ENCODE measurements around the gene SEC14L5. TPM values are rescaled to one million over a fixed set of nuclear protein-coding genes. Genes with fewer than 3 reads are reported as not detected.

The SEC14L5 gene
- total and polyA plus RNA-seq, 2 donors (not counting 3 experiments of a cell fraction or from before 2014, with no cell fraction given): not detected

DNA sequence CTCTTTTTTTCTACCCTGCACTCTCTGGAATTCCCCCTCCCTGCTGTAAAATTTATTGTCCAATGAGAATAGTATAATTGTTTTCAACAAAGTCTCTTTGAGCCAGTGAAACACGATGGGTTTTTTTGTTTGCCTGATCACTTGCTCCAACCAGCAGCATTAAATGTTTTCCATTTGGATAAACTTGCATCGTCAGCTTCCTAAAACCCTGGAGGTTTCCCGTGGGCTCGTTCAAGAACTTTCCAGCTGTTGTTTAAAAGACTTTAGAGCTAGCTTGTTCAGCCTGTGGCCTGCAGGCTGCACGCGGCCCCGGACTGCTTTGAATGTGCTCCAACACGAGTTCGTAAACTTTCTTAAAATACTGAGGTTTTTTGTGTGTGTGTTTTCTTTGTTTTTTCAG lies 60.7 kb downstream of the SEC14L5 start:
- H3K4me1 ChIP-seq (ENCODE audit: control insufficient read depth, extremely low read depth, insufficient read depth, low read length): no peaks in the 10 kb centered on the region
- no peaks in the 10 kb centered on the region for H3K36me3 ChIP-seq (ENCODE audit: control insufficient read depth in 2 of 2, extremely low read depth in 1 of 2, insufficient read depth in 2 of 2, low read length in 2 of 2)
- POLR2A ChIA-PET: no interaction called here
- no peak overlapping the region for H3K4me3 ChIP-seq (replicated peaks in 1 of 3; ENCODE audit: insufficient read depth in 1 of 3, low read depth in 1 of 3, low read length in 3 of 3)
- H3K4me2 ChIP-seq (ENCODE audit: insufficient read depth, low read length): no peak overlapping the region
- H4K20me1 ChIP-seq (replicated peaks; ENCODE audit: control insufficient read depth, extremely low read depth, insufficient read depth, low read length): no peaks in the 10 kb centered on the region
- H2AFZ ChIP-seq (ENCODE audit: low read depth, low read length): no peak overlapping the region
- intact Hi-C loops (cut with micrococcal nuclease) (no loop called here), dilution Hi-C loops (cut with MboI; ENCODE audit: extremely low pct_ligation_motif_present, low sequenced_read_pairs) (no loop called here)
- no peaks in the 10 kb centered on the region for H3K27me3 ChIP-seq (ENCODE audit: control insufficient read depth in 2 of 2, insufficient read depth in 2 of 2, low read length in 2 of 2)
- no peak overlapping the region for H3K27ac ChIP-seq (ENCODE audit: insufficient read depth, low read depth, low read length)
- no peak for TF ChIP-seq GATA2 (IDR thresholded peaks at IDR 0.05; ENCODE audit: insufficient read depth, insufficient read length, low read depth, low read length)
- TF ChIP-seq POLR2AphosphoS5 (IDR thresholded peaks at IDR 0.05; ENCODE audit: insufficient read depth, low read depth, low read length): no peak
- TF ChIP-seq EZH2 (IDR thresholded peaks at IDR 0.05; ENCODE audit: borderline replicate concordance, low read depth, low read length, severe bottlenecking): no peak
- TF ChIP-seq MAX (IDR thresholded peaks at IDR 0.05; ENCODE audit: insufficient read depth, insufficient read length): no peak
- TF ChIP-seq MYC (IDR thresholded peaks at IDR 0.05; ENCODE audit: low read depth, low read length): no peak
- TF ChIP-seq, protein P1, sequence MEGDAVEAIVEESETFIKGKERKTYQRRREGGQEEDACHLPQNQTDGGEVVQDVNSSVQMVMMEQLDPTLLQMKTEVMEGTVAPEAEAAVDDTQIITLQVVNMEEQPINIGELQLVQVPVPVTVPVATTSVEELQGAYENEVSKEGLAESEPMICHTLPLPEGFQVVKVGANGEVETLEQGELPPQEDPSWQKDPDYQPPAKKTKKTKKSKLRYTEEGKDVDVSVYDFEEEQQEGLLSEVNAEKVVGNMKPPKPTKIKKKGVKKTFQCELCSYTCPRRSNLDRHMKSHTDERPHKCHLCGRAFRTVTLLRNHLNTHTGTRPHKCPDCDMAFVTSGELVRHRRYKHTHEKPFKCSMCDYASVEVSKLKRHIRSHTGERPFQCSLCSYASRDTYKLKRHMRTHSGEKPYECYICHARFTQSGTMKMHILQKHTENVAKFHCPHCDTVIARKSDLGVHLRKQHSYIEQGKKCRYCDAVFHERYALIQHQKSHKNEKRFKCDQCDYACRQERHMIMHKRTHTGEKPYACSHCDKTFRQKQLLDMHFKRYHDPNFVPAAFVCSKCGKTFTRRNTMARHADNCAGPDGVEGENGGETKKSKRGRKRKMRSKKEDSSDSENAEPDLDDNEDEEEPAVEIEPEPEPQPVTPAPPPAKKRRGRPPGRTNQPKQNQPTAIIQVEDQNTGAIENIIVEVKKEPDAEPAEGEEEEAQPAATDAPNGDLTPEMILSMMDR (IDR thresholded peaks at IDR 0.05; ENCODE audit: extremely low read depth in 1 of 2, insufficient read depth in 1 of 2, low read depth in 1 of 2, low read length in 2 of 2): no peak
- no peak for TF ChIP-seq JUN (IDR thresholded peaks at IDR 0.05; ENCODE audit: borderline replicate concordance, insufficient read depth, insufficient read length, low read depth)
- TF ChIP-seq POLR2A (IDR thresholded peaks at IDR 0.05; ENCODE audit: low read depth, low read length): no peak
- TF ChIP-seq FOS (IDR thresholded peaks at IDR 0.05; ENCODE audit: borderline replicate concordance, insufficient read depth, low read length): no peak
- no peak overlapping the region for H3K9ac ChIP-seq (replicated peaks; ENCODE audit: extremely low read depth, insufficient read depth, low read length)
- CTCF ChIA-PET: interaction anchor here (1.2 kb wide), 1 partner anchor 8 kb away, joined by 3 read pairs; no protein-coding TSS in a partner anchor
- no peak for DNase-seq (ENCODE audit: low read depth, low spot score)
- no peaks in the 10 kb centered on the region for H3K9me3 ChIP-seq (replicated peaks; ENCODE audit: control insufficient read depth, insufficient read depth, low read length)
- FAIRE-seq: no peak
- BruUV-seq (replicated peaks): no TSS peak
- H3K79me2 ChIP-seq (ENCODE audit: control insufficient read depth, insufficient read depth, low read length): no peaks in the 10 kb centered on the region
- H3K9me1 ChIP-seq (replicated peaks; ENCODE audit: control insufficient read depth, extremely low read depth, insufficient read depth, low read length): no peaks in the 10 kb centered on the region

All from endothelial cell of umbilical vein (primary cell).